Gastrocnemius medialis (tissue), 4 donors: Measurements from ENCODE around the gene MCRIP2.
"Not testable (repeated sequence)": the region's sequence is repeated elsewhere in the genome, so short reads cannot be mapped to it uniquely, and the experiment has no call there.

ENCODE experiments used
- CTCF ChIP-seq, 5 experiments: fragments of 450-650 bp in 3 of 5; fragments of 200-600 bp in 2 of 5; sonication (generic) in 2 of 5; IDR thresholded peaks in 4 of 5; conservative IDR thresholded peaks in 1 of 5; 1 replicate in 4 of 5; 2 replicates in 1 of 5; pipeline ENCODE4 v1.5.1; 2016 to 2019; ENCODE audit warnings: antibody characterized with exemption in 5 of 5, mild to moderate bottlenecking in 3 of 5, moderate library complexity in 3 of 5
- POLR2A ChIP-seq, 2 donors: fragments of 450-650 bp; IDR thresholded peaks; one replicate each; pipeline ENCODE4 v1.6.1; 2017; ENCODE audit warnings: antibody characterized with exemption in 2 of 2, mild to moderate bottlenecking in 2 of 2, moderate library complexity in 2 of 2

- not testable (repeated sequence) for TF ChIP-seq CTCF (IDR thresholded peaks at IDR 0.05 in 4 of 5, conservative IDR thresholded peaks at IDR 0.05 in 1 of 5); POLR2A (IDR thresholded peaks at IDR 0.05)
Measured at GRCh38 chr16:597655-598054, 44.0 kb upstream of the MCRIP2 start.
